HCT116 (cell line): Measurements from ENCODE around the gene CASK. TPM values are rescaled to one million over a fixed set of nuclear protein-coding genes. Genes with fewer than 3 reads are reported as not detected.

Experiments
- ATAC-seq: fragments of 200-7000 bp; cut with Tn5 transposase; 2 replicates; pipeline ENCODE4 v1.9.1; 2020; ENCODE audit warnings: mild to moderate bottlenecking, moderate library complexity
- BruUV-seq: library from RNA; stranded (reverse); fragments of 400-500 nt; replicated peaks from 2 replicates; lab custom pipeline; 2021; lab: Mats Ljungman, UMichigan
- CTCF ChIA-PET: fragments of 300-600 bp; sonication (Branson Sonifier 250); formaldehyde crosslinking; loops from one replicate; lab custom pipeline; 2021; ENCODE audit warnings: antibody characterized with exemption; lab: Charles Lee
- POLR2A ChIA-PET: fragments of 300-600, 350-600 bp; sonication (Branson Sonifier 250); formaldehyde crosslinking; loops from one replicate; lab custom pipeline; 2021; ENCODE audit warnings: antibody characterized with exemption; lab: Charles Lee
- RAD21 ChIA-PET, 2 experiments: fragments of 300-600 bp; sonication (Branson Sonifier 250); formaldehyde crosslinking; loops; one replicate each; lab custom pipeline; 2023; ENCODE audit warnings: low total read pairs in 2 of 2; ENCODE audit not compliant: uncharacterized antibody in 2 of 2, unreplicated experiment in 2 of 2, low non-redundant PET in 1 of 2; lab: Charles Lee
- DNase-seq: peaks from one replicate; pipeline ENCODE4 v3.0.0-alpha.2; 2010; ENCODE audit warnings: low read depth, low spot score
- H2AFZ ChIP-seq: fragments of 200-600 bp; shearing (Covaris generic), sonication (generic); 2 replicates; pipeline ENCODE4 v1.6.1; 2017; ENCODE audit warnings: low read depth, mixed run types, mixed read lengths, antibody characterized with exemption, low read length; ENCODE audit not compliant: poor library complexity, severe bottlenecking
- H3K27ac ChIP-seq: 2 replicates; pipeline ENCODE4 v1.5.1; 2012; ENCODE audit warnings: low read depth, low read length
- H3K27me3 ChIP-seq: fragments of 200-600 bp; sonication (generic); 2 replicates; pipeline ENCODE4 v1.6.1; 2016; ENCODE audit warnings: mixed run types, low read length, mixed read lengths; ENCODE audit not compliant: insufficient read depth
- H3K36me3 ChIP-seq, 2 experiments: fragments of 200-500 bp in 1 of 2; fragments of 200-600 bp in 1 of 2; sonication (Bioruptor generic) in 1 of 2; sonication (generic) in 1 of 2; 2 replicates each; pipeline versions ENCODE4 v1.5.1 to v1.6.1; 2014 to 2016; ENCODE audit warnings: low read length in 2 of 2, inconsistent platforms in 1 of 2, mixed read lengths in 1 of 2, mixed run types in 1 of 2; ENCODE audit not compliant: insufficient read depth in 2 of 2, control insufficient read depth in 1 of 2
- H3K4me1 ChIP-seq, 2 experiments: fragments of 200-600 bp in 1 of 2; sonication (generic) in 1 of 2; 2 replicates each; pipeline versions ENCODE4 v1.5.1 to v1.6.1; 2012 to 2017; ENCODE audit warnings: low read length in 2 of 2, inconsistent platforms in 1 of 2, mild to moderate bottlenecking in 1 of 2, mixed read lengths in 1 of 2, mixed run types in 1 of 2, moderate library complexity in 1 of 2; ENCODE audit not compliant: insufficient read depth in 2 of 2, control insufficient read depth in 1 of 2
- H3K4me2 ChIP-seq: fragments of 200-600 bp; sonication (generic); 2 replicates; pipeline ENCODE4 v1.6.1; 2017; ENCODE audit warnings: mixed run types, low read length, mixed read lengths
- H3K4me3 ChIP-seq, 2 experiments: fragments of 200-600 bp in 1 of 2; sonication (generic) in 1 of 2; replicated peaks in 1 of 2; 2 replicates each; pipeline ENCODE4 v1.5.1; 2011 to 2016; ENCODE audit warnings: low read length in 2 of 2, control low read depth in 1 of 2, low read depth in 1 of 2, mild to moderate bottlenecking in 1 of 2, mixed read lengths in 1 of 2, mixed run types in 1 of 2
- H3K79me2 ChIP-seq: fragments of 200-600 bp; sonication (generic); 2 replicates; pipeline ENCODE4 v1.6.1; 2017; ENCODE audit warnings: mild to moderate bottlenecking, mixed run types, low read length, moderate library complexity, mixed read lengths; ENCODE audit not compliant: insufficient read depth
- H3K9ac ChIP-seq: fragments of 200-600 bp; sonication (generic); 2 replicates; pipeline ENCODE4 v1.6.1; 2016; ENCODE audit warnings: low read length, mixed read lengths
- H3K9me2 ChIP-seq: fragments of 200-600 bp; sonication (generic), shearing (Covaris generic); 2 replicates; pipeline ENCODE4 v1.6.1; 2017; ENCODE audit warnings: mixed run types, mild to moderate bottlenecking, moderate library complexity; ENCODE audit not compliant: insufficient read depth
- H3K9me3 ChIP-seq, 2 experiments: fragments of 200-500 bp in 1 of 2; fragments of 200-600 bp in 1 of 2; sonication (Bioruptor generic) in 1 of 2; sonication (generic) in 1 of 2; 2 replicates each; pipeline ENCODE4 v1.6.1; 2014 to 2017; ENCODE audit warnings: low read length in 2 of 2, mixed read lengths in 2 of 2, inconsistent platforms in 1 of 2, low read depth in 1 of 2, mild to moderate bottlenecking in 1 of 2, mixed run types in 1 of 2, moderate library complexity in 1 of 2; ENCODE audit not compliant: control insufficient read depth in 1 of 2, insufficient read depth in 1 of 2
- H4K20me1 ChIP-seq: fragments of 200-600 bp; sonication (generic), shearing (Covaris generic); 2 replicates; pipeline ENCODE4 v1.6.1; 2017; ENCODE audit warnings: mixed run types, mild to moderate bottlenecking, moderate library complexity; ENCODE audit not compliant: insufficient read depth
- CBX3 ChIP-seq: IDR thresholded peaks from 2 replicates; pipeline ENCODE4 v1.6.1; 2012; ENCODE audit warnings: low read depth
- CEBPB ChIP-seq: IDR thresholded peaks from 2 replicates; pipeline ENCODE4 v1.6.1; 2012; ENCODE audit warnings: low read depth
- ELF1 ChIP-seq: IDR thresholded peaks from 2 replicates; pipeline ENCODE4 v1.6.1; 2012; ENCODE audit warnings: low read depth, borderline replicate concordance
- EZH2phosphoT487 ChIP-seq: fragments of 200-600 bp; IDR thresholded peaks from 2 replicates; pipeline ENCODE4 v1.6.1; 2018; ENCODE audit warnings: antibody characterized with exemption, borderline replicate concordance
- FOSL1 ChIP-seq: IDR thresholded peaks from 2 replicates; pipeline ENCODE4 v1.6.1; 2012; ENCODE audit warnings: low read depth
- JUND ChIP-seq: IDR thresholded peaks from 2 replicates; pipeline ENCODE4 v1.6.1; 2012
- POLR2A ChIP-seq: IDR thresholded peaks from 2 replicates; pipeline ENCODE4 v1.7.0; 2011; ENCODE audit warnings: borderline replicate concordance; ENCODE audit not compliant: insufficient read depth, insufficient read length; ENCODE audit errors: extremely low read depth
- RAD21 ChIP-seq: IDR thresholded peaks from 2 replicates; pipeline ENCODE4 v1.6.1; 2012; ENCODE audit warnings: low read depth, mild to moderate bottlenecking
- SIN3A ChIP-seq: IDR thresholded peaks from 2 replicates; pipeline ENCODE4 v1.6.1; 2012; ENCODE audit warnings: low read depth
- SRF ChIP-seq: IDR thresholded peaks from 2 replicates; pipeline ENCODE4 v1.6.1; 2012; ENCODE audit warnings: low read depth
- TCF7L2 ChIP-seq: IDR thresholded peaks from 2 replicates; pipeline ENCODE4 v1.7.0; 2011; ENCODE audit warnings: borderline replicate concordance, inconsistent platforms; ENCODE audit not compliant: insufficient read depth, insufficient read length; ENCODE audit errors: extremely low read depth
- YY1 ChIP-seq: IDR thresholded peaks from 2 replicates; pipeline ENCODE4 v1.6.1; 2011; ENCODE audit warnings: low read length, low read depth, moderate library complexity, mild to moderate bottlenecking; ENCODE audit not compliant: insufficient replicate concordance; ENCODE audit errors: extremely low read depth
- ZNF274 ChIP-seq: fragments of 200-500 bp; sonication (Bioruptor generic); IDR thresholded peaks from 2 replicates; pipeline ENCODE4 v1.6.1; 2014; ENCODE audit warnings: mild to moderate bottlenecking, low read depth, low read length, inconsistent platforms
- intact Hi-C: fragments of 100-400 bp; cut with micrococcal nuclease; formaldehyde crosslinking; loops from 2 replicates; pipeline ENCODE4 v1.10.0; 2022
- total RNA-seq: library from RNA; stranded (reverse); gene quantifications from one replicate; pipeline ENCODE4 v1.2.1, GENCODE V29; 2021; ENCODE audit not compliant: unreplicated experiment
- TF ChIP-seq, protein P1 (sequence below), 3 experiments: fragments of 200-600 bp in 1 of 3; sonication (generic) in 1 of 3; IDR thresholded peaks in 2 of 3; conservative IDR thresholded peaks in 1 of 3; 2 replicates each; pipeline ENCODE4 v1.5.1; 2012 to 2017; ENCODE audit warnings: low read depth in 2 of 3, low read length in 2 of 3, antibody characterized with exemption in 1 of 3, borderline replicate concordance in 1 of 3, control low read depth in 1 of 3, mild to moderate bottlenecking in 1 of 3, mixed read lengths in 1 of 3, mixed run types in 1 of 3, moderate library complexity in 1 of 3; ENCODE audit not compliant: insufficient read depth in 1 of 3
- TF ChIP-seq, protein P2 (sequence below): IDR thresholded peaks from 2 replicates; pipeline ENCODE4 v1.6.1; 2012
- TF ChIP-seq, protein P3 (sequence below): IDR thresholded peaks from 2 replicates; pipeline ENCODE4 v1.6.1; 2012; ENCODE audit warnings: low read depth

Gene CASK
- total RNA-seq, 1 experiment from 2014 or later = 39.0 TPM

DNA sequence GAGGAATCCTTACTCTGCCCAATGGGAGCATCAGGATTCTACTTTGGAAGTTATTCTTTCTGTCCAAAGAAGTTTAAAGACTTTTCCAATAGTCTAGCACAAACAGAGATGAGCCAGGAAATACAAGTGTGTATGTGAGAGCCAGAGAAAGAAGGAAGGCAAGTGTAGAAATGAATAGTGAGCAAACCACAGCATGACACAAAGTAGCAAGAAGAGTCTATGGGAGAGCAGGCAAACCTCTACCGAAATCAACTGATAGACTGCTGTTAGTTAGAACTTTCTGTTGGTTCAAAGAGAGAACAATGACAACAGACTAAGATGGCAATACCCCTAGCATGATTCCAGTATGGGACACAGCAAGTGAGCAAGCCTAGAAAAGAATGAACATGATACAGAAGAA, 250.7 kb downstream of the CASK start:
- ChIA-PET CTCF (no interaction called here), RAD21 (no interaction called here), POLR2A (no interaction called here)
- ATAC-seq (no peak), DNase-seq (no peak)
- intact Hi-C loops = no loop called here
- no peak for TF ChIP-seq POLR2A
- TF ChIP-seq, protein P1, sequence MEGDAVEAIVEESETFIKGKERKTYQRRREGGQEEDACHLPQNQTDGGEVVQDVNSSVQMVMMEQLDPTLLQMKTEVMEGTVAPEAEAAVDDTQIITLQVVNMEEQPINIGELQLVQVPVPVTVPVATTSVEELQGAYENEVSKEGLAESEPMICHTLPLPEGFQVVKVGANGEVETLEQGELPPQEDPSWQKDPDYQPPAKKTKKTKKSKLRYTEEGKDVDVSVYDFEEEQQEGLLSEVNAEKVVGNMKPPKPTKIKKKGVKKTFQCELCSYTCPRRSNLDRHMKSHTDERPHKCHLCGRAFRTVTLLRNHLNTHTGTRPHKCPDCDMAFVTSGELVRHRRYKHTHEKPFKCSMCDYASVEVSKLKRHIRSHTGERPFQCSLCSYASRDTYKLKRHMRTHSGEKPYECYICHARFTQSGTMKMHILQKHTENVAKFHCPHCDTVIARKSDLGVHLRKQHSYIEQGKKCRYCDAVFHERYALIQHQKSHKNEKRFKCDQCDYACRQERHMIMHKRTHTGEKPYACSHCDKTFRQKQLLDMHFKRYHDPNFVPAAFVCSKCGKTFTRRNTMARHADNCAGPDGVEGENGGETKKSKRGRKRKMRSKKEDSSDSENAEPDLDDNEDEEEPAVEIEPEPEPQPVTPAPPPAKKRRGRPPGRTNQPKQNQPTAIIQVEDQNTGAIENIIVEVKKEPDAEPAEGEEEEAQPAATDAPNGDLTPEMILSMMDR (IDR thresholded peaks at IDR 0.05 in 2 of 3, conservative IDR thresholded peaks at IDR 0.05 in 1 of 3; ENCODE audit: borderline replicate concordance in 1 of 3, insufficient read depth in 1 of 3, low read depth in 2 of 3, low read length in 2 of 3) = no peak
- TF ChIP-seq ELF1 = no peak
- TF ChIP-seq, protein P2, sequence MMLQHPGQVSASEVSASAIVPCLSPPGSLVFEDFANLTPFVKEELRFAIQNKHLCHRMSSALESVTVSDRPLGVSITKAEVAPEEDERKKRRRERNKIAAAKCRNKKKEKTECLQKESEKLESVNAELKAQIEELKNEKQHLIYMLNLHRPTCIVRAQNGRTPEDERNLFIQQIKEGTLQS = no peak
- no peak for TF ChIP-seq CEBPB
- no peak overlapping the region for H3K4me3 ChIP-seq
- H3K36me3 ChIP-seq = no peaks in the 10 kb centered on the region
- H4K20me1 ChIP-seq = no peaks in the 10 kb centered on the region
- H3K79me2 ChIP-seq = no peaks in the 10 kb centered on the region
- no peak overlapping the region for H2AFZ ChIP-seq
- no TSS peak for BruUV-seq
- H3K27me3 ChIP-seq = no peaks in the 10 kb centered on the region
- no peak overlapping the region for H3K4me2 ChIP-seq
- H3K4me1 ChIP-seq = no peaks in the 10 kb centered on the region
- H3K9me3 ChIP-seq = no peaks in the 10 kb centered on the region
- H3K9ac ChIP-seq = no peak overlapping the region
- H3K27ac ChIP-seq = no peak overlapping the region
- no peaks in the 10 kb centered on the region for H3K9me2 ChIP-seq

DNA sequence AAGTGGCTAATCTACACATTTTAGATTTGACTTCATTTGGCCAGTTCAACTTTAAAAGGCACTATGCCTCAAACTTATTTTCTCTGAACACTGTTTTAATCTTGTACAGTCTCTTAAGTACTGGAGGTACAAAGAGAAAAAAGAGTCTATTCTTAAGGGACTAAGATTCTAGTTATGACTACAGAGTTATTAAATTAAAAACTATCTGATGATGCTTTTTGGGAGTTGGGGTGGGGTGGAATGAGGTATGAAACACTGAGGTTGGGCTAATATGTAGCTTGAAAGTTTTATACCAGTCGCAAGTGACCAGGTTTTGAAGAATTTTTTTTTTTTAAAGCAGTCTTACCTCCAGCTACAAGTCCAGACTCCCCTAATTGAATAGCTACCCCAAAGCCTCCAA, 252.3 kb downstream of the CASK start:
- Histone ChIP-seq H3K27me3 (no peaks in the 10 kb centered on the region), H3K4me2 (no peak overlapping the region), H3K9ac (no peak overlapping the region), H3K4me3 (no peak overlapping the region), H2AFZ (no peak overlapping the region), H3K4me1 (no peaks in the 10 kb centered on the region), H3K27ac (no peak overlapping the region), H3K9me3 (no peaks in the 10 kb centered on the region), H3K36me3 (no peaks in the 10 kb centered on the region), H4K20me1 (no peaks in the 10 kb centered on the region), H3K9me2 (no peaks in the 10 kb centered on the region), H3K79me2 (no peaks in the 10 kb centered on the region)
- ATAC-seq (no peak), DNase-seq (no peak)
- intact Hi-C loops = no loop called here
- no TSS peak for BruUV-seq
- POLR2A ChIA-PET = no interaction called here
- CTCF ChIA-PET = no interaction called here
- RAD21 ChIA-PET = no interaction called here
- TF ChIP-seq EZH2phosphoT487 (no peak), ELF1 (no peak), ZNF274 (no peak), RAD21 (no peak), JUND (no peak), FOSL1 (no peak), TCF7L2 (no peak), CBX3 (no peak), POLR2A (no peak), YY1 (no peak), SIN3A (no peak), SRF (no peak)
- TF ChIP-seq, protein P2 = no peak
- TF ChIP-seq, protein P3, sequence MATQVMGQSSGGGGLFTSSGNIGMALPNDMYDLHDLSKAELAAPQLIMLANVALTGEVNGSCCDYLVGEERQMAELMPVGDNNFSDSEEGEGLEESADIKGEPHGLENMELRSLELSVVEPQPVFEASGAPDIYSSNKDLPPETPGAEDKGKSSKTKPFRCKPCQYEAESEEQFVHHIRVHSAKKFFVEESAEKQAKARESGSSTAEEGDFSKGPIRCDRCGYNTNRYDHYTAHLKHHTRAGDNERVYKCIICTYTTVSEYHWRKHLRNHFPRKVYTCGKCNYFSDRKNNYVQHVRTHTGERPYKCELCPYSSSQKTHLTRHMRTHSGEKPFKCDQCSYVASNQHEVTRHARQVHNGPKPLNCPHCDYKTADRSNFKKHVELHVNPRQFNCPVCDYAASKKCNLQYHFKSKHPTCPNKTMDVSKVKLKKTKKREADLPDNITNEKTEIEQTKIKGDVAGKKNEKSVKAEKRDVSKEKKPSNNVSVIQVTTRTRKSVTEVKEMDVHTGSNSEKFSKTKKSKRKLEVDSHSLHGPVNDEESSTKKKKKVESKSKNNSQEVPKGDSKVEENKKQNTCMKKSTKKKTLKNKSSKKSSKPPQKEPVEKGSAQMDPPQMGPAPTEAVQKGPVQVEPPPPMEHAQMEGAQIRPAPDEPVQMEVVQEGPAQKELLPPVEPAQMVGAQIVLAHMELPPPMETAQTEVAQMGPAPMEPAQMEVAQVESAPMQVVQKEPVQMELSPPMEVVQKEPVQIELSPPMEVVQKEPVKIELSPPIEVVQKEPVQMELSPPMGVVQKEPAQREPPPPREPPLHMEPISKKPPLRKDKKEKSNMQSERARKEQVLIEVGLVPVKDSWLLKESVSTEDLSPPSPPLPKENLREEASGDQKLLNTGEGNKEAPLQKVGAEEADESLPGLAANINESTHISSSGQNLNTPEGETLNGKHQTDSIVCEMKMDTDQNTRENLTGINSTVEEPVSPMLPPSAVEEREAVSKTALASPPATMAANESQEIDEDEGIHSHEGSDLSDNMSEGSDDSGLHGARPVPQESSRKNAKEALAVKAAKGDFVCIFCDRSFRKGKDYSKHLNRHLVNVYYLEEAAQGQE = no peak
